Spleen (tissue), 11 donors: ENCODE data around the gene ADAMTS17. TPM values are rescaled to one million over a fixed set of nuclear protein-coding genes. Genes with fewer than 3 reads are reported as not detected.
"Not testable (repeated sequence)": the region's sequence is repeated elsewhere in the genome, so short reads cannot be mapped to it uniquely, and the experiment has no call there.

Experiments
- DNase-seq: peaks from one replicate; pipeline ENCODE4 v3.0.0-alpha.2; 2020
- H3K27ac ChIP-seq, 8 donors: fragments of 200-600 bp; sonication (generic) in 7 of 8; 1 replicate in 4 of 8; 2 replicates in 4 of 8; pipeline versions ENCODE4 v1.5.0 to v1.8.0; 2016 to 2021; ENCODE audit warnings: inconsistent platforms in 4 of 8, mild to moderate bottlenecking in 4 of 8, moderate library complexity in 1 of 8
- H3K27me3 ChIP-seq, 7 donors: fragments of 200-600 bp; sonication (generic) in 6 of 7; replicated peaks in 1 of 7; 1 replicate in 4 of 7; 2 replicates in 3 of 7; pipeline versions ENCODE4 v1.5.0 to v1.8.0; 2016 to 2021; ENCODE audit warnings: inconsistent platforms in 3 of 7, mild to moderate bottlenecking in 1 of 7
- H3K36me3 ChIP-seq, 6 donors: fragments of 200-600 bp; sonication (generic) in 5 of 6; 1 replicate in 4 of 6; 2 replicates in 2 of 6; pipeline versions ENCODE4 v1.5.0 to v1.8.0; 2016 to 2021; ENCODE audit warnings: inconsistent platforms in 2 of 6
- H3K4me1 ChIP-seq, 6 donors: fragments of 200-600 bp; sonication (generic) in 5 of 6; 1 replicate in 3 of 6; 2 replicates in 3 of 6; pipeline versions ENCODE4 v1.5.0 to v1.8.0; 2016 to 2021; ENCODE audit warnings: inconsistent platforms in 3 of 6
- H3K4me3 ChIP-seq, 8 donors: fragments of 200-600 bp; sonication (generic) in 7 of 8; 1 replicate in 4 of 8; 2 replicates in 4 of 8; pipeline versions ENCODE4 v1.5.0 to v1.8.0; 2016 to 2021; ENCODE audit warnings: inconsistent platforms in 4 of 8, mild to moderate bottlenecking in 4 of 8, moderate library complexity in 2 of 8
- H3K9me3 ChIP-seq, 8 donors: fragments of 200-600 bp; sonication (generic) in 7 of 8; 1 replicate in 4 of 8; 2 replicates in 4 of 8; pipeline versions ENCODE4 v1.5.0 to v1.8.0; 2016 to 2021; ENCODE audit warnings: inconsistent platforms in 4 of 8
- POLR2A ChIP-seq, 3 donors: fragments of 450-650 bp; IDR thresholded peaks; one replicate each; pipeline ENCODE4 v1.5.1; 2017; ENCODE audit warnings: antibody characterized with exemption in 3 of 3, mild to moderate bottlenecking in 1 of 3
- POLR2AphosphoS5 ChIP-seq, 3 donors: sonication (generic); formaldehyde crosslinking; IDR thresholded peaks; one replicate each; pipeline ENCODE4 v1.5.1; 2017; ENCODE audit warnings: antibody characterized with exemption in 3 of 3
- WGBS, 5 donors: extraction: QIAGEN DNeasy Blood & Tissue Kit in 3 of 5; methylation state at CpG; one replicate each; pipeline versions ENCODE4 v1.1.5 to v1.1.7; 2013 to 2018; 5-methylcytosine and 5-hydroxymethylcytosine counted together
- intact Hi-C: fragments of 100-400 bp; cut with DNase I; formaldehyde crosslinking; loops from one replicate; pipeline ENCODE4 v1.15.0; 2023; ENCODE audit warnings: low total_unique reads
- polyA plus RNA-seq, 3 donors: library from polyadenylated mRNA; stranded (reverse); fragments of 200-250 nt; gene quantifications; one replicate each; pipeline ENCODE4 v1.2.1, GENCODE V29; 2013
- total RNA-seq, 7 donors: library from RNA; depleted of rRNA in 3 of 7; stranded (reverse); fragments of >200 nt in 3 of 7; fragmentation: NEBNext Ultra II Directional in 4 of 7; extraction: Animal tissue kit (Norgen Biotek cat#: 25700) in 4 of 7; gene quantifications; one replicate each; pipeline versions ENCODE4 v1.1.0 to v1.2.1, GENCODE V29; 2016 to 2021
- TF ChIP-seq, protein P1 (sequence below), 11 experiments: fragments of 200-600 bp in 7 of 11; fragments of 450-650 bp in 4 of 11; sonication (generic) in 4 of 11; IDR thresholded peaks in 8 of 11; conservative IDR thresholded peaks in 3 of 11; 1 replicate in 7 of 11; 2 replicates in 4 of 11; pipeline versions ENCODE4 v1.4.0 to v1.8.0; 2016 to 2021; ENCODE audit warnings: antibody characterized with exemption in 11 of 11, inconsistent platforms in 4 of 11, mild to moderate bottlenecking in 1 of 11
- donor health status: healthy with polysubstance abuse.
- donor health status: DM: no; HTN: no; CAD: no; lungs with moderate emphysema.
- donor health status: DM: no; HTN: no; CAD: no.
- donor health status: Bipolar disorder and iron deficiency.
- donor health status: healthy.
- donor health status: DM: no; HTN: no; CAD: no.
- donor health status: DM: yes; HTN: yes; CAD: no.

The ADAMTS17 gene
- total and polyA plus RNA-seq, 10 donors, result 0.21 to 13.2 (median 5.8) TPM

DNA sequence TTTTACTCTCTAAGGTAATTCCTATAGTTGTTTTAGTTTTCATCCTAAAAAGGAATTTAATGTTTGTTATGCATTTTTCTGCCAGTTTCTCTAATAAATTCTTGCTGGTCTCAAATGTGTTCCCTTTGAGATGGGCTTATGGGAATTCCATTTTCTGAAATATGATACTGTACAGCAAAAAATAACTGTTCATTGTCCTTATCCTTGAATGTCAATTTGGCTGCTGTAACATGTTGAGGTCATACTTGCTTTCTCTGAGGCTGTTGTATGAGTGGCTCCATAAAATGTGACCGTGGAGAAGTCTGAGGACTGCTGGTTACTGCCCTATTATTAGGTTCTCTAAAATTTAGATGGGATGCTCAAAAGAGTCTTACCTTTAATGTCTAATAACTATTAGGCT, 266.5 kb downstream of the ADAMTS17 start:
- WGBS, 5 donors, result 60 to 96% (median 67%) methylated on average over 1 of the region's 1 CpG

DNA sequence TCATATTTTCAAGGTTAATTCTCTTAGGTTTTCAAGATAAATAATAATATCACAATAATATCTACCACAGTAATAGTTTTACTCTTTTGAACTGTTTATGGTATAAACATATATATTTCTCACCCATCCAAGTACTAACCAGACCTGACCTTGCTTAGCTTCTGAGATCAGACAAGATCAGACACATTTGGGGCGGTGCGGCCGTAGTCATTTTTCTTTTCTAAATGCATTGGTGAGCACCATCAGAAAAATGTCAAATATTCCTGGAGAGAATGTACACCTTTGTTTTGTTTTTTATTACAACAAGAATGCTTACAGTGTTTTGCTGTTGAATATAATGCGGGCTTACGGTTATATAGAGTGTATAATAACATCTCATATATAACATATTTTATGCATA, 267.8 kb downstream of the ADAMTS17 start:
- no peaks in the 10 kb centered on the region for H3K4me1 ChIP-seq
- no peak overlapping the region for H3K27ac ChIP-seq
- H3K9me3 ChIP-seq, result peaks cover 0 to 7% (median 0%) of the 10 kb centered on the region in 8 donors
- H3K4me3 ChIP-seq, result no peak overlapping the region
- no peaks in the 10 kb centered on the region for H3K36me3 ChIP-seq
- no peak for DNase-seq
- intact Hi-C loops, result no loop called here
- 94 to 98% (median 94%) methylated on average over 5 of the region's 5 CpGs for WGBS, 5 donors
- TF ChIP-seq, protein P1, sequence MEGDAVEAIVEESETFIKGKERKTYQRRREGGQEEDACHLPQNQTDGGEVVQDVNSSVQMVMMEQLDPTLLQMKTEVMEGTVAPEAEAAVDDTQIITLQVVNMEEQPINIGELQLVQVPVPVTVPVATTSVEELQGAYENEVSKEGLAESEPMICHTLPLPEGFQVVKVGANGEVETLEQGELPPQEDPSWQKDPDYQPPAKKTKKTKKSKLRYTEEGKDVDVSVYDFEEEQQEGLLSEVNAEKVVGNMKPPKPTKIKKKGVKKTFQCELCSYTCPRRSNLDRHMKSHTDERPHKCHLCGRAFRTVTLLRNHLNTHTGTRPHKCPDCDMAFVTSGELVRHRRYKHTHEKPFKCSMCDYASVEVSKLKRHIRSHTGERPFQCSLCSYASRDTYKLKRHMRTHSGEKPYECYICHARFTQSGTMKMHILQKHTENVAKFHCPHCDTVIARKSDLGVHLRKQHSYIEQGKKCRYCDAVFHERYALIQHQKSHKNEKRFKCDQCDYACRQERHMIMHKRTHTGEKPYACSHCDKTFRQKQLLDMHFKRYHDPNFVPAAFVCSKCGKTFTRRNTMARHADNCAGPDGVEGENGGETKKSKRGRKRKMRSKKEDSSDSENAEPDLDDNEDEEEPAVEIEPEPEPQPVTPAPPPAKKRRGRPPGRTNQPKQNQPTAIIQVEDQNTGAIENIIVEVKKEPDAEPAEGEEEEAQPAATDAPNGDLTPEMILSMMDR (IDR thresholded peaks at IDR 0.05 in 8 of 11, conservative IDR thresholded peaks at IDR 0.05 in 3 of 11), result no peak
- no peak for TF ChIP-seq POLR2A (IDR thresholded peaks at IDR 0.05)
- no peak for TF ChIP-seq POLR2AphosphoS5 (IDR thresholded peaks at IDR 0.05)
- no peaks in the 10 kb centered on the region for H3K27me3 ChIP-seq

More for the DNA sequence above, 266.5 kb downstream of the ADAMTS17 start:
- no peak overlapping the region for H3K4me3 ChIP-seq
- no peaks in the 10 kb centered on the region for H3K36me3 ChIP-seq
- H3K4me1 ChIP-seq, result no peaks in the 10 kb centered on the region
- TF ChIP-seq POLR2AphosphoS5 (IDR thresholded peaks at IDR 0.05), result no peak
- TF ChIP-seq POLR2A (IDR thresholded peaks at IDR 0.05), result no peak
- TF ChIP-seq, protein P1 (IDR thresholded peaks at IDR 0.05 in 8 of 11, conservative IDR thresholded peaks at IDR 0.05 in 3 of 11), result no peak
- no peak overlapping the region for H3K27ac ChIP-seq
- H3K9me3 ChIP-seq, result peaks cover 0 to 7% (median 0%) of the 10 kb centered on the region in 8 donors
- intact Hi-C loops, result no loop called here
- H3K27me3 ChIP-seq, result no peaks in the 10 kb centered on the region
- DNase-seq, result no peak

DNA sequence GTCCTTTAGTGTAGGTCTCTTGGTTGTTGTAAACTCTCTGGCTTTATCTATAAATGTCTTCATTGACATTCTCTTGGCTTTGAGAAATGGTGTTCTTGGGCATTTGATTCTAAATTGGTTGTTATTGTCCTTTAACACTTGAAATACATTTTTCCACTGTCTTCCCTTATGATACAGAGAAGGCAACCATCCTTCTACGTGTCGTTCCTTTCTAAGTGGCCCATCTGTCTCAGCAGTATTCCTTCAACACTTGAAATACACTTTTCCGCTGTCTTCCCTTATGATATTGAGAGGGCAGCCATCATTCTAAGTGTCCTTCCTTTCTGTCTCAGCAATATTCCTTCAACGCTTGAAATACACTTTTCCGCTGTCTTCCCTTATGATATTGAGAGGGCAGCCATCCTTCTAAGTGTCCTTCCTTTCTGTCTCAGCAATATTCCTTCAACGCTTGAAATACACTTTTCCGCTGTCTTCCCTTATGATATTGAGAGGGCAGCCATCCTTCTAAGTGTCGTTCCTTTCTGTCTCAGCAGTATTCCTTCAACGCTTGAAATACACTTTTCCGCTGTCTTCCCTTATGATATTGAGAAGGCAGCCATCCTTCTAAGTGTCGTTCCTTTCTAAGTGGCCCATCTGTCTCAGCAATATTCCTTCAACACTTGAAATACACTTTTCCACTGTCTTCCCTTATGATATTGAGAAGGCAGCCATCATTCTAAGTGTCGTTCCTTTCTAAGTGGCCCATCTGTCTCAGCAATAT, 275.1 kb downstream of the ADAMTS17 start:
- intact Hi-C loops, DNase-seq, H3K9me3 ChIP-seq, H3K4me1 ChIP-seq, H3K4me3 ChIP-seq, H3K27ac ChIP-seq, H3K27me3 ChIP-seq, H3K36me3 ChIP-seq: not testable (repeated sequence)
- WGBS, 5 donors, result 68 to 81% (median 72%) methylated on average over 9 to 10 of the region's 12 CpGs

DNA sequence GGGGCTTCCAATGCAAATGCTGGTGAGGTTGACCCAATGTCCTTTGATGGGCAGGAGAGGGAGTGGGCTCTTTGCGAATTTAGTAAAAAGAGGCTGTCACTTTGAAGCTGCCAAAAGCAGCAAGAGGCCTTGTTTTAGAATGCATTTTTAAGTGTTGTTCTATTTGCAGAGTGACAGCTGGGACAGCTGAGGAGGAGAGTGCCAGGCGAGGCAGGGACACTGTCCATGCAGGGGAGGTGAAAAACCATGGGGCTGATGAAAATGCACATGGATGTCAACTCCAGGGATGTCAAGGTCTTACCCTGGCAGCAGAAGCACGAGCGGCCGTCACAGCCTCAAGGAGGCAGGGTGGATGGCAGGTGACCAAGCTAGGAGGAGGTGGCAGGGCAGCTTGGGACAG, 279.8 kb downstream of the ADAMTS17 start:
- intact Hi-C loops, result no loop called here
- H3K4me3 ChIP-seq, result no peak overlapping the region
- no peak for DNase-seq
- H3K27ac ChIP-seq, result no peak overlapping the region
- no peaks in the 10 kb centered on the region for H3K9me3 ChIP-seq
- TF ChIP-seq POLR2AphosphoS5 (IDR thresholded peaks at IDR 0.05) (no peak), POLR2A (IDR thresholded peaks at IDR 0.05) (no peak)
- TF ChIP-seq, protein P1 (IDR thresholded peaks at IDR 0.05 in 8 of 11, conservative IDR thresholded peaks at IDR 0.05 in 3 of 11), result no peak
- 64 to 85% (median 72%) methylated on average over 5 of the region's 5 CpGs for WGBS, 5 donors
- no peaks in the 10 kb centered on the region for H3K4me1 ChIP-seq
- H3K36me3 ChIP-seq, result no peaks in the 10 kb centered on the region
- peaks cover 0 to 12% (median 0%) of the 10 kb centered on the region in 7 donors for H3K27me3 ChIP-seq
